ENCODE data around the gene TRAF3. TPM values are rescaled to one million over a fixed set of nuclear protein-coding genes. Genes with fewer than 3 reads are reported as not detected.

TRAF3 gene
- total and polyA plus RNA-seq, 3 experiments from 2014 or later = 16.3 to 62.0 (median 61.6) TPM

DNA sequence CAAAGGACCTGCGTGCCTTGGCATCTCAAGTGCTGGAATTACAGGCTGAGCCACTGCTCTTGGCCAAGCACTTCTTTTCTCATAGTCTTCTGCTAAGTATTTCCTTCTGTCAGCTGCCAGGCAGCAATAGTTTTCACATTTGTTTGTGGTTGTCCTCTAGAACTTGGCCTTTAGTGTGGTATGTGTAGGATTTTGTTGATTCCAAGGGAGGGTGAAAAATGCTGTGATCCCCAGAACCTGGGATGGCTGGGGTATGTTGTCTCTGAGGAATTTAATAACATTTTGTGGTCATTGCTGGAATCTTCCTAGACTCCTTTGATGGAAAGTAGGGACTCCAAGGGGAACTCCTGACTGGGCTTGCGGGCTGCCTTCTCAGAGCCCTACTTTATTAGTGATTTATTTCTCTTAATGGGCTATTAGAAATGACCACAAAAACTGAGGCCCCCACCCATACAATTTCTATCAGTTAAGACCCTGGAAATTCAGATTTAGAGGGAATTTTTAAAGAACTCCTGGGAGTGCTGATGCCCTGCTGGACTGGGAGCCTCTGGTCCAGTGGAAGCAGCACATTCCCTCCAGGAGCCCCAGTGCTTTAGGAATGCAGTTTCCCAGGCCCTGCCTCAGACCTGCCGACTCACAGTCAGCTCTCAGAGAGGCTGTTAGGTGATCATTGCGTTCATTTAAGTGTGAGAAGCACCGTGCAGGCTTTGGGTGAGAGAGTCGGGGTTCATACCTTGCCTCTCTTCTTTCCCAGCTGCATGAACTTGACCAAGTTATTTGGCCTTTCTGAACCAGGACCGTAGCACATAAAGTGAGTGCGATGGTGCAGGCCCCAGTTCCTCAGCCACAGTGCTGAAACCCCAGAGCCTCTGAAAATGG lies 22.7 kb downstream of the TRAF3 start:
- H3K27me3 Mint-ChIP-seq = no peaks in the 10 kb centered on the region
- no peaks in the 10 kb centered on the region for H3K27me3 ChIP-seq (ENCODE audit: insufficient read depth, low read length, poor library complexity, severe bottlenecking)
- peaks cover 26% of the 10 kb centered on the region for H3K4me1 ChIP-seq (ENCODE audit: insufficient read depth, low read length)
- H3K27ac ChIP-seq (ENCODE audit: low read depth, low read length) = no peak overlapping the region
- no peaks in the 10 kb centered on the region for H3K9me3 Mint-ChIP-seq
- no peaks in the 10 kb centered on the region for H3K36me3 ChIP-seq (ENCODE audit: insufficient read depth, low read length)
- H3K36me3 Mint-ChIP-seq = peaks cover 0 to 20% (median 4%) of the 10 kb centered on the region in 3 donors
- H3K4me1 Mint-ChIP-seq = peaks cover 40 to 70% (median 62%) of the 10 kb centered on the region in 3 donors
- ChIA-PET CTCF (no interaction called here), POLR2A (no interaction called here)
- DNase-seq = no peak
- no peaks in the 10 kb centered on the region for H3K9me3 ChIP-seq (ENCODE audit: low read length)
- H3K4me3 ChIP-seq (ENCODE audit: low read length) = no peak overlapping the region
- H3K27ac Mint-ChIP-seq = peak overlapping the region in 7 of 8 donors; percentile 0 to 80 (median 41)
- H3K4me3 Mint-ChIP-seq = peak overlapping the region in 1 of 7 donors; percentile 56

DNA sequence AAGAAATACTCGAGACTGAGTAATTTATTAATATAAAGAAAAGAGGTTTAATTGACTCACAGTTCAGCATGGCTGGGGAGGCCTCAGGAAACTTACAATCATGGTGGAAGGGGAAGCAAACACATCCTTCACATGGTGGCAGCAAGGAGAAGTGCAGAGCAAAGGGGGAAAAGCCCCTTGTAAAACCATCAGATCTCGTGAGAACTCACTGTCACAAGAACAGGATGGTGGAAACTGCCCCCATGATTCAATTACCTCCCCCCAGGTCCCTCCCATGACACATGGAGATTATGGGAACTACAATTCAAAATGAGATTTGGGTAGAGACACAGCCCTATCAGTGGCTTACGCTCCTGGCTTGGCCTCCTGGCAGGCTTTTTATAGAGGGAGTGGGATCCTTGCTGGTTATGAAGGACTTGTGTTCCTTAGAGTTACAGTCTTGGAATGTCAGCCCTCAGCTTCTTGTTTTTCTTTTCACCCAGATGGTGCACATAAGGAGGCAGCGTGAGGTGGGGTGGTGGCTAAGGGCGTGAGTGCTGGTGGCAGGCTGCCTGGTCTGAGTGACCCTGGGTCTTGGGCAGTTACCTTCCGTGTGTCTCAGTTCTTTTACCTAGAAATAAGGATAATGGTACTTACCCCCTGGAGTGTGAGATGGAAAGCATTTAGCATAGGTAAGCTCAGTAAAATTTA lies 25.7 kb downstream of the TRAF3 start:
- Histone ChIP-seq H3K4me1 (ENCODE audit: insufficient read depth, low read length) (peaks cover 49% of the 10 kb centered on the region), H3K27ac (ENCODE audit: low read depth, low read length) (no peak overlapping the region), H3K27me3 (ENCODE audit: insufficient read depth, low read length, poor library complexity, severe bottlenecking) (no peaks in the 10 kb centered on the region), H3K9me3 (ENCODE audit: low read length) (no peaks in the 10 kb centered on the region), H3K4me3 (ENCODE audit: low read length) (no peak overlapping the region), H3K36me3 (ENCODE audit: insufficient read depth, low read length) (no peaks in the 10 kb centered on the region)
- POLR2A ChIA-PET = no interaction called here
- H3K4me3 Mint-ChIP-seq = peak overlapping the region in 2 of 7 donors; percentile 32 to 45
- no peaks in the 10 kb centered on the region for H3K9me3 Mint-ChIP-seq
- no peaks in the 10 kb centered on the region for H3K27me3 Mint-ChIP-seq
- peaks cover 0 to 5% (median 2%) of the 10 kb centered on the region in 3 donors for H3K36me3 Mint-ChIP-seq
- peak overlapping the region; percentile 16 to 79 (median 70) for H3K27ac Mint-ChIP-seq
- H3K4me1 Mint-ChIP-seq = peaks cover 58 to 77% (median 74%) of the 10 kb centered on the region in 3 donors
- DNase-seq = no peak
- CTCF ChIA-PET = no interaction called here

GRCh38 chr14:102804858-102805257 lies 27.6 kb downstream of the TRAF3 start:
- H3K4me1 Mint-ChIP-seq = peaks cover 53 to 69% (median 68%) of the 10 kb centered on the region in 3 donors
- no peak for DNase-seq
- no peaks in the 10 kb centered on the region for H3K9me3 Mint-ChIP-seq
- peaks cover 0 to 4% (median 0%) of the 10 kb centered on the region in 3 donors for H3K36me3 Mint-ChIP-seq
- H3K27ac ChIP-seq (ENCODE audit: low read depth, low read length) = peak overlapping the region; percentile 15
- no peaks in the 10 kb centered on the region for H3K27me3 Mint-ChIP-seq
- no peaks in the 10 kb centered on the region for H3K27me3 ChIP-seq (ENCODE audit: insufficient read depth, low read length, poor library complexity, severe bottlenecking)
- H3K9me3 ChIP-seq (ENCODE audit: low read length) = no peaks in the 10 kb centered on the region
- CTCF ChIA-PET = interaction anchor here (1.3 kb wide), 1 partner anchor 27 kb away, joined by 3 read pairs; no protein-coding TSS in a partner anchor
- no peak overlapping the region for H3K4me3 ChIP-seq (ENCODE audit: low read length)
- peak overlapping the region; percentile 60 to 84 (median 82) for H3K4me3 Mint-ChIP-seq
- peak overlapping the region; percentile 82 to 96 (median 92) for H3K27ac Mint-ChIP-seq
- peaks cover 45% of the 10 kb centered on the region for H3K4me1 ChIP-seq (ENCODE audit: insufficient read depth, low read length)
- POLR2A ChIA-PET = interaction anchor here (0.5 kb wide), 1 partner anchor 14 kb away, joined by 3 read pairs; no protein-coding TSS in a partner anchor
- no peaks in the 10 kb centered on the region for H3K36me3 ChIP-seq (ENCODE audit: insufficient read depth, low read length)

DNA sequence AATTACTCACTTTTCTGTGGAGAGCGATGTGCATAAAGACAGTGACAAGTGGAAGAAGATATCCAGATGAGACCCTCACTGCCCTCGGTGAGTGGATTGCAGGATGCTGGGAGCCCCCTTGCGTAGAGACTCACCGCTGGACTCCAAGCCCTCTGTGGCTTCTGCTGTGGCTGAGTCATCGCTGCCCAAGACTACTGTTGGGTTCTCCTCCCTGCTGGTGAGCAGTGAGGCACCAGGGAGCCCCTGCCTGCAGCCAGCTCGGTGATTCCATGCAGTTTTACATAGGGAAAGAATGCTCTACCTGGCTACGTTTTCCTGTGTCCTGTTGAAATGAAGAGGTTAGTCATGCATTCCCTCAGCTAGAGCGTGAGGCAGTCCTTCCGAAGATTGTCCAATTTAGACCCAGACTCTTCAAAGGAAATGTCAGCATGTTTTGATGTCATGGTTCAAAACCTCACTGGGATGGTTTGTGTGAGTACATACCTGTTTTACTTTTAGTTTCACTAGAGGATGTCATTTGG lies 28.2 kb downstream of the TRAF3 start:
- Histone ChIP-seq H3K27me3 (ENCODE audit: insufficient read depth, low read length, poor library complexity, severe bottlenecking) (no peaks in the 10 kb centered on the region), H3K4me1 (ENCODE audit: insufficient read depth, low read length) (peaks cover 45% of the 10 kb centered on the region), H3K9me3 (ENCODE audit: low read length) (no peaks in the 10 kb centered on the region), H3K4me3 (ENCODE audit: low read length) (no peak overlapping the region), H3K36me3 (ENCODE audit: insufficient read depth, low read length) (no peaks in the 10 kb centered on the region), H3K27ac (ENCODE audit: low read depth, low read length) (peak overlapping the region; percentile 15)
- H3K4me3 Mint-ChIP-seq = peak overlapping the region; percentile 60 to 84 (median 82)
- H3K27ac Mint-ChIP-seq = peak overlapping the region; percentile 82 to 96 (median 92)
- no peaks in the 10 kb centered on the region for H3K9me3 Mint-ChIP-seq
- DNase-seq = peak in 3 of 5 donors; percentile 8 to 60 (median 26)
- H3K4me1 Mint-ChIP-seq = peaks cover 55 to 73% (median 68%) of the 10 kb centered on the region in 3 donors
- CTCF ChIA-PET = interaction anchor here (1.3 kb wide), 1 partner anchor 27 kb away, joined by 3 read pairs; no protein-coding TSS in a partner anchor
- POLR2A ChIA-PET = interaction anchor here (0.5 kb wide), 1 partner anchor 13 kb away, joined by 3 read pairs; no protein-coding TSS in a partner anchor
- H3K36me3 Mint-ChIP-seq = peaks cover 0 to 5% (median 3%) of the 10 kb centered on the region in 3 donors
- no peaks in the 10 kb centered on the region for H3K27me3 Mint-ChIP-seq

DNA sequence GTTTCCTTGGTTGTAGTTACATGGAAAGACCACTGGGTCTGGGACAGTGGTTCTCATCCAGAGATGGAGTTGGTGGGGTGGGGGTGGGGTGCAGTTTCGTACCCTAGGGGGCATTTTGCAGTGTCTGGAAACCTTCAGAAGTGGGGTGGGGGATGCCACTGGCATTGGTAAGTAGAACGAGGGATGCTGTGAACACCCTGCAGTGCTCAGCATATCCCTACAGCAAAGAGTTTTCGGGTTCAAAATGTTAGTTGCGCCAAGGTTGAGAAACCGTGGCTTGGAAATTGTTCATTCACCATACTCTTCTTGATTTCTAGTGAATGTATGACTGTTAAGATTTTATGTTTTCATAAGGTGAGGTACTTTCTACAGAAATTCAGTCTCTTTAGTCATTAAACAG lies 28.7 kb downstream of the TRAF3 start:
- peaks cover 0 to 5% (median 3%) of the 10 kb centered on the region in 3 donors for H3K36me3 Mint-ChIP-seq
- ChIA-PET CTCF (interaction anchor here (1.3 kb wide), 1 partner anchor 28 kb away, joined by 3 read pairs; no protein-coding TSS in a partner anchor), POLR2A (no interaction called here)
- no peaks in the 10 kb centered on the region for H3K36me3 ChIP-seq (ENCODE audit: insufficient read depth, low read length)
- peaks cover 53 to 79% (median 71%) of the 10 kb centered on the region in 3 donors for H3K4me1 Mint-ChIP-seq
- peak overlapping the region; percentile 60 to 84 (median 82) for H3K4me3 Mint-ChIP-seq
- DNase-seq = no peak
- no peaks in the 10 kb centered on the region for H3K9me3 ChIP-seq (ENCODE audit: low read length)
- no peak overlapping the region for H3K27ac ChIP-seq (ENCODE audit: low read depth, low read length)
- H3K27me3 Mint-ChIP-seq = no peaks in the 10 kb centered on the region
- no peaks in the 10 kb centered on the region for H3K9me3 Mint-ChIP-seq
- peaks cover 45% of the 10 kb centered on the region for H3K4me1 ChIP-seq (ENCODE audit: insufficient read depth, low read length)
- H3K4me3 ChIP-seq (ENCODE audit: low read length) = no peak overlapping the region
- no peaks in the 10 kb centered on the region for H3K27me3 ChIP-seq (ENCODE audit: insufficient read depth, low read length, poor library complexity, severe bottlenecking)
- H3K27ac Mint-ChIP-seq = peak overlapping the region; percentile 82 to 96 (median 92)

GRCh38 chr14:102806447-102806846 lies 29.2 kb downstream of the TRAF3 start:
- Histone ChIP-seq H3K9me3 (ENCODE audit: low read length) (no peaks in the 10 kb centered on the region), H3K27me3 (ENCODE audit: insufficient read depth, low read length, poor library complexity, severe bottlenecking) (no peaks in the 10 kb centered on the region), H3K4me1 (ENCODE audit: insufficient read depth, low read length) (peaks cover 45% of the 10 kb centered on the region), H3K27ac (ENCODE audit: low read depth, low read length) (no peak overlapping the region), H3K4me3 (ENCODE audit: low read length) (no peak overlapping the region), H3K36me3 (ENCODE audit: insufficient read depth, low read length) (no peaks in the 10 kb centered on the region)
- Mint-ChIP-seq H3K9me3 (no peaks in the 10 kb centered on the region), H3K27ac (peak overlapping the region; percentile 82 to 95 (median 88)), H3K4me3 (peak overlapping the region in 5 of 7 donors; percentile 6 to 84 (median 60)), H3K27me3 (no peaks in the 10 kb centered on the region), H3K36me3 (peaks cover 0 to 3% (median 3%) of the 10 kb centered on the region in 3 donors), H3K4me1 (peaks cover 55 to 79% (median 76%) of the 10 kb centered on the region in 3 donors)
- POLR2A ChIA-PET = no interaction called here
- no peak for DNase-seq
- CTCF ChIA-PET = interaction anchor here (1.3 kb wide), 1 partner anchor 28 kb away, joined by 3 read pairs; no protein-coding TSS in a partner anchor

DNA sequence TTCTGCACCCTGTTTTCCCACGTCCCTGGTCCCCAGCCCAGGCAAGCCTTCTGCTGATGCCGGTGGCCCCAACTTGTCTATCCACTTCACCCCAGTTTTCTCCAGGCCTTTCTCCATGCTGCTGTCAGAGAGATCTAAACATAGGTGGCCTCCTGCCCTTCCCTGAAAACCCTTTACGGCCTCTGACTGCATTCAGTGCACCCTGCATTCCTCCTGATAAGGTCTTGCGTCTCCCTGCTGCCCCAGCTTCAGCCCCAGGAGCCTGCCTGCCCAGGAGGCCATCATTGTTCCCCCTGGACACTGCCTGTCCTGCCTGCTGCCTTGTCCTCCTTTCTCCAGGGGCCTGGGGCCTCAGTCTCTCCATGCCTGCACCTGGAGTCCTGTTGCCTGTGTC lies 29.8 kb downstream of the TRAF3 start:
- peaks cover 45% of the 10 kb centered on the region for H3K4me1 ChIP-seq (ENCODE audit: insufficient read depth, low read length)
- POLR2A ChIA-PET = no interaction called here

More for the DNA sequence above, 29.8 kb downstream of the TRAF3 start:
- Mint-ChIP-seq H3K4me3 (peak overlapping the region in 6 of 7 donors; percentile 28 to 84 (median 58)), H3K27me3 (no peaks in the 10 kb centered on the region), H3K36me3 (peaks cover 0 to 3% (median 3%) of the 10 kb centered on the region in 3 donors), H3K9me3 (no peaks in the 10 kb centered on the region), H3K4me1 (peaks cover 58 to 83% (median 82%) of the 10 kb centered on the region in 3 donors), H3K27ac (peak overlapping the region; percentile 72 to 95 (median 86))
- no peak for DNase-seq
- Histone ChIP-seq H3K4me3 (ENCODE audit: low read length) (no peak overlapping the region), H3K9me3 (ENCODE audit: low read length) (no peaks in the 10 kb centered on the region), H3K27me3 (ENCODE audit: insufficient read depth, low read length, poor library complexity, severe bottlenecking) (no peaks in the 10 kb centered on the region), H3K27ac (ENCODE audit: low read depth, low read length) (no peak overlapping the region), H3K36me3 (ENCODE audit: insufficient read depth, low read length) (no peaks in the 10 kb centered on the region)
- CTCF ChIA-PET = no interaction called here

Measured in CD8-positive, alpha-beta memory T cell (primary cell).